ENCODE measurements around the gene TMED1.
"Not testable (repeated sequence)": the region's sequence is repeated elsewhere in the genome, so short reads cannot be mapped to it uniquely, and the experiment has no call there.

Gene TMED1

DNA sequence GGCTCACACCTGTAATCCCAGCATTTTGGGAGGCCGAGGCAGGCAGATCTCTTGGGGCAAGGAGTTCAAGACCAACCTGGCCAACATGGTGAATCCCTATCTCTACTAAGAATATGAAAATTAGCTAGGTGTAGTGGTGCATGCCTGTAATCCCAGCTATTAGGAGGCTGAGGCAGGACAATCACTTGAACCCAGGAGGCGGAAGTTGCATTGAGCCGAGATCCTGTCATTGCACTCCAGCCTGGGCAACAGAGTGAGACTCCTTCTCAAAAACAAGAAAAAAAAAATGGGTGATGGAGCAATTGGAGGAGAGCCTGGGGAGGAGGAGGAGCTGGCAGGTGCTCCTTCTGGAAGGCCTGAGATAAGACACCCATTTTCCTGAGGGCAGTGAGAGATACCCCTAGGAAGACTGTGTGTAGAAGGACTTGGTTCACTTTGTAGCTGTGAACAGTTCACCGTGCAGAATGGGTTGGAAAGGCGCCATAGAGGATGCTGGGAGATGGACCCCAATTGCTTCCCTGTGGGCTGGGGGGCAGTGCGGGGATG lies 26.6 kb upstream of the TMED1 start:
- Histone ChIP-seq H3K36me3 (ENCODE audit: control insufficient read depth in 2 of 2, insufficient read depth in 2 of 2, low read length in 2 of 2) (no peaks in the 10 kb centered on the region), H3K27ac (ENCODE audit: low read depth in 2 of 2, low read length in 2 of 2) (no peak overlapping the region), H3K9ac (ENCODE audit: low read depth in 1 of 2, low read length in 2 of 2) (no peak overlapping the region), H3K4me3 (ENCODE audit: low read length in 2 of 2) (no peak overlapping the region), H3K4me1 (ENCODE audit: control insufficient read depth in 2 of 2, insufficient read depth in 2 of 2, low read length in 2 of 2) (peaks cover 0 to 5% of the 10 kb centered on the region in 2 donors), H3K27me3 (ENCODE audit: control insufficient read depth in 2 of 2, insufficient read depth in 2 of 2, low read length in 2 of 2) (no peaks in the 10 kb centered on the region), H3K9me3 (ENCODE audit: control insufficient read depth in 2 of 2, low read length in 2 of 2) (no peaks in the 10 kb centered on the region)

DNA sequence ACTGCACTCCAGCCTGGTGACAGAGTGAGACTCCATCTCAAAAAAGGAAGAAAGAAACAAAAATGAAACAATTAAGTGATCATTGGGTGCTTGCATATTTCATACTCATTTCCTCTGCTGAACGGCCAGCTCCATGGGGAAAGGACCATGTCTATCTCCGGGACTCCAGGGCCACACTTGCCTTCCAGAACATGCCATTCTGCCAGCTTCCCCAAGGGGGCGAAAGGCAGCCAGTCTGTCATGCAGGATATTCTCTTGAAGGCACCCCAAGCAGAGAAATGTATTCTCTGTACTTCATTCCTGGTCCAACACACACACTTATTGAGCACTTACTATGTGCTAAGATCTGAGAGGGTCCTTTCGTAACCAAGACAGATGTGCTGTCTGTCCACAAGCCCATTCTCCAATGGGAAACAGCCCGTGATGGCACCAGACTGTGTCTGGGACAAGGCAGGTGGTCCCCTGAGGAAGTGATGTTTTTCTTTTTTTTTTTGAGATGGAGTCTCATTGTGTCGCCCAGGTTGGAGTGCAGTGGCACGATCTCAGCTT lies 25.2 kb upstream of the TMED1 start:
- Histone ChIP-seq H3K27ac (ENCODE audit: low read depth in 2 of 2, low read length in 2 of 2) (no peak overlapping the region), H3K36me3 (ENCODE audit: control insufficient read depth in 2 of 2, insufficient read depth in 2 of 2, low read length in 2 of 2) (no peaks in the 10 kb centered on the region), H3K9me3 (ENCODE audit: control insufficient read depth in 2 of 2, low read length in 2 of 2) (no peaks in the 10 kb centered on the region), H3K27me3 (ENCODE audit: control insufficient read depth in 2 of 2, insufficient read depth in 2 of 2, low read length in 2 of 2) (no peaks in the 10 kb centered on the region), H3K9ac (ENCODE audit: low read depth in 1 of 2, low read length in 2 of 2) (no peak overlapping the region), H3K4me3 (ENCODE audit: low read length in 2 of 2) (no peak overlapping the region), H3K4me1 (ENCODE audit: control insufficient read depth in 2 of 2, insufficient read depth in 2 of 2, low read length in 2 of 2) (peaks cover 0 to 5% of the 10 kb centered on the region in 2 donors)

DNA sequence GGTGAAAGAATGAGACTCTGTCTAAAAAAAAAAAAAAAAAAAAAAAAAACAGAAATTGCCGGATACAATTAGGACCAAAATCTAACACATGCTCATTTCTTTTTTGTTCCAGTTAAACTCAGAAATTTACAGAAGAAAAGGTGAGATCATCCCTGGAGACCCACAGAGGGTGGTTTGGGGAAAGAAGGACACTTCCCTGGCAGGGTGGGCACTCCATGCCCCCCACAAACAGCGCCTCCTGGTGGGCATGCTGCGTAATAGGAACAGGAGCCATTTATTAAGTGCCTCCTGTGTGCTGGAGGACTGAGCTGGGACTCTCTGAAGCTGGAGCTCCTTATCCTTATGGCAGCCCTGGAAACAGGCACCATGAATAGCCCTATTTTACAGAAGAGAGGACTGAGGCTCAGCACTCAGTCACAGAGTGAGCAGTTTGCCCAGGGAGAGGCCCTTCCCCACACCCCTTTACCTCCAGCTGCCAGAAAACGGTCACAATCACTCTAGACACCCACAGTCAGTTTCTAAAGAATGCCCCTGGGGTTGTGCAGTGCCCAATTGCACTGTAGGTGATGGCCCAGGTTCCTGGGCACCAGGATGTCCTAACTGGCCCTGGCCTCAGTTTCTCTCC lies 22.3 kb upstream of the TMED1 start:
- H3K36me3 ChIP-seq (ENCODE audit: control insufficient read depth in 2 of 2, insufficient read depth in 2 of 2, low read length in 2 of 2), result no peaks in the 10 kb centered on the region
- no peaks in the 10 kb centered on the region for H3K27me3 ChIP-seq (ENCODE audit: control insufficient read depth in 2 of 2, insufficient read depth in 2 of 2, low read length in 2 of 2)
- H3K4me1 ChIP-seq (ENCODE audit: control insufficient read depth in 2 of 2, insufficient read depth in 2 of 2, low read length in 2 of 2), result no peaks in the 10 kb centered on the region
- H3K9ac ChIP-seq (ENCODE audit: low read depth in 1 of 2, low read length in 2 of 2), result no peak overlapping the region
- H3K4me3 ChIP-seq (ENCODE audit: low read length in 2 of 2), result no peak overlapping the region
- no peak overlapping the region for H3K27ac ChIP-seq (ENCODE audit: low read depth in 2 of 2, low read length in 2 of 2)
- no peaks in the 10 kb centered on the region for H3K9me3 ChIP-seq (ENCODE audit: control insufficient read depth in 2 of 2, low read length in 2 of 2)

DNA sequence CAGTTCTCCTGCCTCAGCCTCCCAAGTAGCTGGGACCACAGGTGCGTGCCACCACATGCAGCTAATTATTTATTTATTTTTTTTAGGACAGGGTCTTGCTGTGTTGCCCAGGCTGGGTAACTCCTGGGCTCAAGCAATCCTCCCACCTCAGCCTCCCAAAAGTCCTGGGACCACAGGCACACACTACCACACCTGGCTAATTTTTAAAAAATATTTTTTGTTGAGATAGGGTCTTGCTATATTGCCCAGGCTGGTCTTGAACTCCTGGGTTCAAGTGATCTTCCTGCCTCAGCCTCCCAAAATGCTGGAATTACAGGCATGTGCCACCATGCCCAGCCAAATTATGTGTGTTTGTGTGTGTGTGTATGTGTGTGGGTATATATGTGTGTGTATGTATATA lies 20.9 kb upstream of the TMED1 start:
- not testable (repeated sequence) for H3K4me3 ChIP-seq (ENCODE audit: low read length in 2 of 2); H3K36me3 ChIP-seq (ENCODE audit: control insufficient read depth in 2 of 2, insufficient read depth in 2 of 2, low read length in 2 of 2); H3K27ac ChIP-seq (ENCODE audit: low read depth in 2 of 2, low read length in 2 of 2); H3K4me1 ChIP-seq (ENCODE audit: control insufficient read depth in 2 of 2, insufficient read depth in 2 of 2, low read length in 2 of 2); H3K9ac ChIP-seq (ENCODE audit: low read depth in 1 of 2, low read length in 2 of 2); H3K9me3 ChIP-seq (ENCODE audit: control insufficient read depth in 2 of 2, low read length in 2 of 2); H3K27me3 ChIP-seq (ENCODE audit: control insufficient read depth in 2 of 2, insufficient read depth in 2 of 2, low read length in 2 of 2)

DNA sequence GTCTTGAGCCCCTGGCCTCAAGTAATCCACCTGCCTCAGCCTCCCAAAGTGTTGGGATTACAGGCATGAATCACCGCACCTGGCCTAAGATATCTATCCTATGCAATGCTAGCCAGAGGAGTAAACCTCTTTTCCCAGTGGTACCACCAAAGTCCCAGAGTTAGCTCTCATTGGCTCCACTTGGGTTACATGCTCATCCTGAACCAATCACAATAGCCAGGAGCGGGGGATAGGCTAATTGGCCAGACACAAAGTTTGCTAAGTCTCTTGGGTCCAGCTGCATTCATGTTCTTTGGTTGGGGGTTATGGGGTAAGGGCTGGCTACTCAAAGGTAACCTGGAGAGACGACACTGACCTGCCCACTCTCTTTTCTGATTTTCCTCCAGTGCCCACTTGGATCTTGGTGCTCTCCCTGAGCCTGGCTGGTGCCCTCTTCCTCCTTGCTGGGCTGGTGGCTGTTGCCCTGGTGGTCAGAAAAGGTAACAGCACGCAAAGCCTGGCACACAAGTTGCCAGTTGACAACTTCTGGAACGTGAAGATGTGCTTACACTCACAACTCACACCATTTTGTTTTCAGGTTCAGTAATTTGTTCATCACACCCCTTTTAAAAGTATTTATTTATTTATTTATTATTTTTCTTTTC lies 20.0 kb upstream of the TMED1 start:
- no peak overlapping the region for H3K9ac ChIP-seq (ENCODE audit: low read depth in 1 of 2, low read length in 2 of 2)
- H3K4me1 ChIP-seq (ENCODE audit: control insufficient read depth in 2 of 2, insufficient read depth in 2 of 2, low read length in 2 of 2), result no peaks in the 10 kb centered on the region
- no peaks in the 10 kb centered on the region for H3K9me3 ChIP-seq (ENCODE audit: control insufficient read depth in 2 of 2, low read length in 2 of 2)
- no peak overlapping the region for H3K27ac ChIP-seq (ENCODE audit: low read depth in 2 of 2, low read length in 2 of 2)
- no peaks in the 10 kb centered on the region for H3K27me3 ChIP-seq (ENCODE audit: control insufficient read depth in 2 of 2, insufficient read depth in 2 of 2, low read length in 2 of 2)
- no peaks in the 10 kb centered on the region for H3K36me3 ChIP-seq (ENCODE audit: control insufficient read depth in 2 of 2, insufficient read depth in 2 of 2, low read length in 2 of 2)
- H3K4me3 ChIP-seq (ENCODE audit: low read length in 2 of 2), result no peak overlapping the region

DNA sequence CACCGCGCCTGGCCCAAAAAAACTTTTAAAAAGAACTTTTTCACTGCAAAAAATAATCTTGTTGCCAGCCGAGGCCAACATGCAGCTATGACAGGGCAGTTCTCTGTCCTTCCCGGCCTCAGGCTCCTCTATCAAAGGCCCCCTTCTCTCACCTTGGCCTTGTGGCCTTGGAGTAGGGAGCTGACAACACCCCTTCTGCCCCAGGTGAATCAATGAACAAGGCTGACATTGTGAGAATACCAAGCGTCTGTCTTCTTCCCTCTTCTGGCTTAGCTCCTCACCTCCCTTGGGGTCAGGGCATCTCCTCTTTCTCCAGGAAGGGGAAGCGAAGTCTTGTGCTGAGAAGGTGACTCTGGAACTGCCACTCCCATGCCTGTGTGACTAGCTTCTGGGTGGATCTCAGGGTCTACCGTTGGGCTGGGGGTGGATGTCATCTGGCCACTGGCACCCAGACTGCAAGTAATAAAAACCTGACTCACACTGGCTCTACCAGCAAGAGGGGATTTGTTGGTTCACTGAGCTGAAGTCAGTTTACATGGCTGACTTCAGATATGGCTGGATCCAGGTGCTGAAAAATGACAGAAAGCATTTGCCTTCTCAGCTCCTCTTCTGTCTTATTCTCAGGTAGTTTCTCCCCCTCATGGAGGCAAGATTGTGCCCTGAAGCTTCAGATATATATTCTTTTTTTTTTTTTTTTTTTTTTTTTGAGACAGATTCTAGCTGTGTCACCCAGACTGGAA lies 18.5 kb upstream of the TMED1 start:
- Histone ChIP-seq H3K27ac (ENCODE audit: low read depth in 2 of 2, low read length in 2 of 2) (no peak overlapping the region), H3K36me3 (ENCODE audit: control insufficient read depth in 2 of 2, insufficient read depth in 2 of 2, low read length in 2 of 2) (no peaks in the 10 kb centered on the region), H3K4me3 (ENCODE audit: low read length in 2 of 2) (no peak overlapping the region)

DNA sequence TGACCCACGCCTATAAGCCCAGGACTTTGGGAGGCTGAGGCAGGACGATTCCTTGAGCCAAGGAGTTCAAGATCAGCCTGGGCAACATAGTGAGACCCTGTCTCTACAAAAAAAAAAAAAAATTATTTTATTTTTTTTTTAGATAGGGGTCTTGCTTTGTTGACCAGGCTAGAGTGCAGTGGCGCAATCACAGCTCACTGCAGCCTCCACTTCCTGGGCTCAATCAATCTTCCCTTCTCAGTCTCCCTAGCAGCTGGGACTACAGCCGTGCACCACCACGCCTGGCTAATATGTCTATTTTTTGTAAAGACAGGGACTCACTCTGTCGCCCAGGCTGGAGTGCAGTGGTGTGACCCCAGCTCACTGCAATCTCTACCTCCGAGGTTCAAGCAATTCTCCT lies 16.9 kb upstream of the TMED1 start:
- Histone ChIP-seq H3K36me3 (ENCODE audit: control insufficient read depth in 2 of 2, insufficient read depth in 2 of 2, low read length in 2 of 2) (no peaks in the 10 kb centered on the region), H3K4me1 (ENCODE audit: control insufficient read depth in 2 of 2, insufficient read depth in 2 of 2, low read length in 2 of 2) (no peaks in the 10 kb centered on the region), H3K9ac (ENCODE audit: low read depth in 1 of 2, low read length in 2 of 2) (no peak overlapping the region), H3K27me3 (ENCODE audit: control insufficient read depth in 2 of 2, insufficient read depth in 2 of 2, low read length in 2 of 2) (no peaks in the 10 kb centered on the region), H3K4me3 (ENCODE audit: low read length in 2 of 2) (no peak overlapping the region), H3K27ac (ENCODE audit: low read depth in 2 of 2, low read length in 2 of 2) (no peak overlapping the region), H3K9me3 (ENCODE audit: control insufficient read depth in 2 of 2, low read length in 2 of 2) (no peaks in the 10 kb centered on the region)

More for the DNA sequence above, 18.5 kb upstream of the TMED1 start:
- no peaks in the 10 kb centered on the region for H3K4me1 ChIP-seq (ENCODE audit: control insufficient read depth in 2 of 2, insufficient read depth in 2 of 2, low read length in 2 of 2)
- H3K9ac ChIP-seq (ENCODE audit: low read depth in 1 of 2, low read length in 2 of 2), result no peak overlapping the region
- H3K27me3 ChIP-seq (ENCODE audit: control insufficient read depth in 2 of 2, insufficient read depth in 2 of 2, low read length in 2 of 2), result no peaks in the 10 kb centered on the region
- H3K9me3 ChIP-seq (ENCODE audit: control insufficient read depth in 2 of 2, low read length in 2 of 2), result no peaks in the 10 kb centered on the region

DNA sequence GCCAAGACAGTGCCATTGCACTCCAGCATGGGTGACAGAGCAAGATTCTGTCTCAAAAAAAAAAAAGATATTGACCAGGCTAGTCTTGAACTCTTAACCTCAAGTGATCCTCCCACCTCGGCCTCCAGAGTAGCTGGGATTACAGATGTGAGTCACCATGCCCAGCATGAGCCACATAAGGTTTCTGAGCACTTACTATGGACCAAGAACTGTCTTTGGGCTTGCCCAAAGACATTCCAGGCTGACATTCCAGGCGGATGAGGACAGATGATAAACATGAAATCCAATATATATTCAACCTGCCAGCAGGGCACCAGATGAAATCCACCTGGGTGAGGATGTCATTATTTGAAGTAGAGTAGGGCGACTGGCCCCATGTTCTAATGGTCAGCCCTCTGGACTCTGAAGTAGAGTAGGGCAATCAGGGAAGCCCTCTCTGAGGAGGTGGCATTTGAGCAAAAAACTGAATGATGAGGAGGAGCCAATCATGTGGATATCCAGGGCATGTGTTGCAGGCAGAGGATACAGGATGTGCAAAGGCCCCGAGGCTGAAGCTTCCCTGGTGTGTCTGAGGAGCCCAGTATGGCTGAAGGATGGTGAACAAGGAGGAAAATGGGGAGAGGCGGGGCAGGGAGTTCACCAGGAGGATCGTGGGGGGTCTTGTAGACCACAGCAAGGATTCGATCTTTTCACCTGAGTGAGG lies 16.2 kb upstream of the TMED1 start:
- Histone ChIP-seq H3K27ac (ENCODE audit: low read depth in 2 of 2, low read length in 2 of 2) (no peak overlapping the region), H3K9me3 (ENCODE audit: control insufficient read depth in 2 of 2, low read length in 2 of 2) (no peaks in the 10 kb centered on the region), H3K36me3 (ENCODE audit: control insufficient read depth in 2 of 2, insufficient read depth in 2 of 2, low read length in 2 of 2) (no peaks in the 10 kb centered on the region), H3K4me1 (ENCODE audit: control insufficient read depth in 2 of 2, insufficient read depth in 2 of 2, low read length in 2 of 2) (no peaks in the 10 kb centered on the region), H3K9ac (ENCODE audit: low read depth in 1 of 2, low read length in 2 of 2) (no peak overlapping the region), H3K4me3 (ENCODE audit: low read length in 2 of 2) (no peak overlapping the region), H3K27me3 (ENCODE audit: control insufficient read depth in 2 of 2, insufficient read depth in 2 of 2, low read length in 2 of 2) (no peaks in the 10 kb centered on the region)

DNA sequence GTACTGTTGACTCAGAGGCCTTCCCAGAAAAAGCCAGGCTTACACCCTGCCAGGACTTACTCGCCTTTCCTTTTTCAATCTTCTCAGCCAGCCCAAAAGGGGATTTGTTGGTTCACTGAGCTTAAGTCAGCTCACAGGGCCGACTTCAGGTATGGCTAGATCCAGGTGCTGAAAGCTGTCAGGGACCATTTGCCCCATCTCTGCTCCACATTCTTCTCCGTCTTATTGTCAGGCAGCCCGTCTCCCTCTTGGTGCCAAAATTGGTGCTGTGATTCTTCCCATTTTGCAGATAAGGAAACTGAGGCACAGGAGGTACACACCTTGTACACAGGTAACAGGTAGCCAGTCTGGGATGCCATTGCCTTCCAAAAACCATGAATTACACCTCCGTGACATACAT lies 14.6 kb upstream of the TMED1 start:
- Histone ChIP-seq H3K27ac (ENCODE audit: low read depth in 2 of 2, low read length in 2 of 2) (no peak overlapping the region), H3K27me3 (ENCODE audit: control insufficient read depth in 2 of 2, insufficient read depth in 2 of 2, low read length in 2 of 2) (no peaks in the 10 kb centered on the region), H3K4me1 (ENCODE audit: control insufficient read depth in 2 of 2, insufficient read depth in 2 of 2, low read length in 2 of 2) (no peaks in the 10 kb centered on the region), H3K9ac (ENCODE audit: low read depth in 1 of 2, low read length in 2 of 2) (no peak overlapping the region), H3K9me3 (ENCODE audit: control insufficient read depth in 2 of 2, low read length in 2 of 2) (no peaks in the 10 kb centered on the region), H3K4me3 (ENCODE audit: low read length in 2 of 2) (no peak overlapping the region), H3K36me3 (ENCODE audit: control insufficient read depth in 2 of 2, insufficient read depth in 2 of 2, low read length in 2 of 2) (no peaks in the 10 kb centered on the region)
